ENCODE data around the gene DDX3X.

DNA sequence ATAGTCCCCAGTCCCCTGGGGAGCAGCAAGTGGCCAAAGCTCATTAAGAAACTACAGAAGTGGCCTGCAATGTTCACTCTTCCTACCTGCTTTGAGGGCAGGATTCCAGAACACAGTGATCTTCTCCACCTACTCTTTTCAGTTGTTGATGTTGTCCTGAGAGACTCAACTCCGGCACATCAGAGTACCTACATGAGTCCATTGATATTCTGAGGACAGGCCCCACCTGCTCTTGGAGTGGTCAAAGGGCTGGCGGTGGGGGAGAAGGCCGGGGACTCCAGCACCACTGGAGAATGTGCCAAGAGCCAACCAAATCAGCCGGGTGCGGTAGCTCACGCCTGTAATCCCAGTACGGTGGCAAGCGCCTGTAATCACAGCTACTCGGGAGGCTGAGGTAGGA is 29.8 kb upstream of the DDX3X start:
- TF ChIP-seq, protein P1, sequence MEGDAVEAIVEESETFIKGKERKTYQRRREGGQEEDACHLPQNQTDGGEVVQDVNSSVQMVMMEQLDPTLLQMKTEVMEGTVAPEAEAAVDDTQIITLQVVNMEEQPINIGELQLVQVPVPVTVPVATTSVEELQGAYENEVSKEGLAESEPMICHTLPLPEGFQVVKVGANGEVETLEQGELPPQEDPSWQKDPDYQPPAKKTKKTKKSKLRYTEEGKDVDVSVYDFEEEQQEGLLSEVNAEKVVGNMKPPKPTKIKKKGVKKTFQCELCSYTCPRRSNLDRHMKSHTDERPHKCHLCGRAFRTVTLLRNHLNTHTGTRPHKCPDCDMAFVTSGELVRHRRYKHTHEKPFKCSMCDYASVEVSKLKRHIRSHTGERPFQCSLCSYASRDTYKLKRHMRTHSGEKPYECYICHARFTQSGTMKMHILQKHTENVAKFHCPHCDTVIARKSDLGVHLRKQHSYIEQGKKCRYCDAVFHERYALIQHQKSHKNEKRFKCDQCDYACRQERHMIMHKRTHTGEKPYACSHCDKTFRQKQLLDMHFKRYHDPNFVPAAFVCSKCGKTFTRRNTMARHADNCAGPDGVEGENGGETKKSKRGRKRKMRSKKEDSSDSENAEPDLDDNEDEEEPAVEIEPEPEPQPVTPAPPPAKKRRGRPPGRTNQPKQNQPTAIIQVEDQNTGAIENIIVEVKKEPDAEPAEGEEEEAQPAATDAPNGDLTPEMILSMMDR (IDR thresholded peaks at IDR 0.05): no peak
- TF ChIP-seq SIN3A (IDR thresholded peaks at IDR 0.05; ENCODE audit: borderline replicate concordance, insufficient read depth, low read depth, low read length): no peak
- no peak for TF ChIP-seq POLR2AphosphoS5 (IDR thresholded peaks at IDR 0.05; ENCODE audit: low read depth, low read length)
- TF ChIP-seq, protein P2, sequence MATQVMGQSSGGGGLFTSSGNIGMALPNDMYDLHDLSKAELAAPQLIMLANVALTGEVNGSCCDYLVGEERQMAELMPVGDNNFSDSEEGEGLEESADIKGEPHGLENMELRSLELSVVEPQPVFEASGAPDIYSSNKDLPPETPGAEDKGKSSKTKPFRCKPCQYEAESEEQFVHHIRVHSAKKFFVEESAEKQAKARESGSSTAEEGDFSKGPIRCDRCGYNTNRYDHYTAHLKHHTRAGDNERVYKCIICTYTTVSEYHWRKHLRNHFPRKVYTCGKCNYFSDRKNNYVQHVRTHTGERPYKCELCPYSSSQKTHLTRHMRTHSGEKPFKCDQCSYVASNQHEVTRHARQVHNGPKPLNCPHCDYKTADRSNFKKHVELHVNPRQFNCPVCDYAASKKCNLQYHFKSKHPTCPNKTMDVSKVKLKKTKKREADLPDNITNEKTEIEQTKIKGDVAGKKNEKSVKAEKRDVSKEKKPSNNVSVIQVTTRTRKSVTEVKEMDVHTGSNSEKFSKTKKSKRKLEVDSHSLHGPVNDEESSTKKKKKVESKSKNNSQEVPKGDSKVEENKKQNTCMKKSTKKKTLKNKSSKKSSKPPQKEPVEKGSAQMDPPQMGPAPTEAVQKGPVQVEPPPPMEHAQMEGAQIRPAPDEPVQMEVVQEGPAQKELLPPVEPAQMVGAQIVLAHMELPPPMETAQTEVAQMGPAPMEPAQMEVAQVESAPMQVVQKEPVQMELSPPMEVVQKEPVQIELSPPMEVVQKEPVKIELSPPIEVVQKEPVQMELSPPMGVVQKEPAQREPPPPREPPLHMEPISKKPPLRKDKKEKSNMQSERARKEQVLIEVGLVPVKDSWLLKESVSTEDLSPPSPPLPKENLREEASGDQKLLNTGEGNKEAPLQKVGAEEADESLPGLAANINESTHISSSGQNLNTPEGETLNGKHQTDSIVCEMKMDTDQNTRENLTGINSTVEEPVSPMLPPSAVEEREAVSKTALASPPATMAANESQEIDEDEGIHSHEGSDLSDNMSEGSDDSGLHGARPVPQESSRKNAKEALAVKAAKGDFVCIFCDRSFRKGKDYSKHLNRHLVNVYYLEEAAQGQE (IDR thresholded peaks at IDR 0.05; ENCODE audit: insufficient read depth in 1 of 2, low read depth in 2 of 2, low read length in 1 of 2): no peak
- TF ChIP-seq TCF7L2 (IDR thresholded peaks at IDR 0.05; ENCODE audit: low read depth, low read length): no peak

All from Panc1 (cell line).